Vagina (tissue), 2 donors: ENCODE data around the gene SYCP3. TPM values are rescaled to one million over a fixed set of nuclear protein-coding genes. Genes with fewer than 3 reads are reported as not detected.

Experiments
- DNase-seq, 2 donors: peaks; one replicate each; pipeline ENCODE4 v3.0.0-alpha.2; 2017; ENCODE audit errors: extremely low spot score in 2 of 2
- H3K27ac ChIP-seq: fragments of 200-600 bp; sonication (generic); one replicate; pipeline ENCODE4 v1.5.1; 2019
- H3K27me3 ChIP-seq: fragments of 200-600 bp; sonication (generic); one replicate; pipeline ENCODE4 v1.5.1; 2019
- H3K36me3 ChIP-seq, 2 donors: fragments of 200-600 bp; sonication (generic); one replicate each; pipeline ENCODE4 v1.5.1; 2017 to 2019
- H3K4me1 ChIP-seq: fragments of 200-600 bp; sonication (generic); one replicate; pipeline ENCODE4 v1.5.1; 2019
- H3K4me3 ChIP-seq, 2 donors: fragments of 200-600 bp; sonication (generic); 1 replicate in 1 of 2; 2 replicates in 1 of 2; pipeline ENCODE4 v1.5.1; 2016 to 2019
- H3K9me3 ChIP-seq: fragments of 200-600 bp; sonication (generic); one replicate; pipeline ENCODE4 v1.5.1; 2019
- CTCF ChIP-seq, 3 experiments: fragments of 450-650 bp in 2 of 3; fragments of 200-600 bp in 1 of 3; sonication (generic) in 1 of 3; IDR thresholded peaks; one replicate each; pipeline ENCODE4 v1.5.1; 2017 to 2019; ENCODE audit warnings: antibody characterized with exemption in 3 of 3, mild to moderate bottlenecking in 2 of 3, moderate library complexity in 2 of 3
- POLR2A ChIP-seq, 2 donors: fragments of 450-650 bp; IDR thresholded peaks; one replicate each; pipeline ENCODE4 v1.6.1; 2017; ENCODE audit warnings: antibody characterized with exemption in 2 of 2, mild to moderate bottlenecking in 2 of 2, moderate library complexity in 2 of 2
- POLR2AphosphoS5 ChIP-seq, 2 donors: sonication (generic); formaldehyde crosslinking; IDR thresholded peaks; one replicate each; pipeline ENCODE4 v1.9.0; 2017; ENCODE audit warnings: antibody characterized with exemption in 2 of 2, mild to moderate bottlenecking in 2 of 2, low read depth in 1 of 2; ENCODE audit not compliant: insufficient read depth in 1 of 2
- intact Hi-C: fragments of 100-400 bp; cut with DNase I; formaldehyde crosslinking; loops from one replicate; pipeline ENCODE4 v1.15.1; 2023
- total RNA-seq: library from RNA; depleted of rRNA; stranded (reverse); fragments of >200 nt; gene quantifications from one replicate; pipeline ENCODE4 v1.2.3, GENCODE V29; 2016

Gene SYCP3
- total RNA-seq, 1 donor from 2014 or later, result not detected

GRCh38 chr12:101710288-101710687, 29.0 kb downstream of the SYCP3 start:
- intact Hi-C loops, result no loop called here
- no peak overlapping the region for H3K4me3 ChIP-seq
- no peak for DNase-seq
- no peaks in the 10 kb centered on the region for H3K27me3 ChIP-seq
- TF ChIP-seq CTCF (IDR thresholded peaks at IDR 0.05), result no peak
- no peak for TF ChIP-seq POLR2AphosphoS5 (IDR thresholded peaks at IDR 0.05; ENCODE audit: insufficient read depth in 1 of 2, low read depth in 1 of 2)
- TF ChIP-seq POLR2A (IDR thresholded peaks at IDR 0.05), result no peak
- H3K9me3 ChIP-seq, result no peaks in the 10 kb centered on the region
- H3K27ac ChIP-seq, result no peak overlapping the region
- H3K4me1 ChIP-seq, result peaks cover 38% of the 10 kb centered on the region
- no peaks in the 10 kb centered on the region for H3K36me3 ChIP-seq

GRCh38 chr12:101707131-101707782, 32.0 kb downstream of the SYCP3 start:
- no peaks in the 10 kb centered on the region for H3K27me3 ChIP-seq
- no peak for DNase-seq
- intact Hi-C loops, result no loop called here
- no peaks in the 10 kb centered on the region for H3K36me3 ChIP-seq
- TF ChIP-seq POLR2A (IDR thresholded peaks at IDR 0.05) (no peak), CTCF (IDR thresholded peaks at IDR 0.05) (no peak), POLR2AphosphoS5 (IDR thresholded peaks at IDR 0.05; ENCODE audit: insufficient read depth in 1 of 2, low read depth in 1 of 2) (no peak)
- H3K9me3 ChIP-seq, result no peaks in the 10 kb centered on the region
- no peak overlapping the region for H3K4me3 ChIP-seq
- no peak overlapping the region for H3K27ac ChIP-seq
- H3K4me1 ChIP-seq, result peaks cover 31% of the 10 kb centered on the region

- peaks cover 35% of the 10 kb centered on the region for H3K4me1 ChIP-seq
- no peak overlapping the region for H3K4me3 ChIP-seq
- no peaks in the 10 kb centered on the region for H3K27me3 ChIP-seq
- H3K9me3 ChIP-seq, result no peaks in the 10 kb centered on the region
- intact Hi-C loops, result no loop called here
- TF ChIP-seq POLR2A (IDR thresholded peaks at IDR 0.05) (no peak), POLR2AphosphoS5 (IDR thresholded peaks at IDR 0.05; ENCODE audit: insufficient read depth in 1 of 2, low read depth in 1 of 2) (no peak), CTCF (IDR thresholded peaks at IDR 0.05) (no peak)
- DNase-seq, result no peak
- no peak overlapping the region for H3K27ac ChIP-seq
- no peaks in the 10 kb centered on the region for H3K36me3 ChIP-seq
Observed at GRCh38 chr12:101706403-101706802, 32.9 kb downstream of the SYCP3 start.

- Histone ChIP-seq H3K4me1 (peaks cover 54% of the 10 kb centered on the region), H3K36me3 (no peaks in the 10 kb centered on the region), H3K9me3 (no peaks in the 10 kb centered on the region), H3K27me3 (no peaks in the 10 kb centered on the region), H3K27ac (no peak overlapping the region), H3K4me3 (no peak overlapping the region)
- no peak for DNase-seq
- intact Hi-C loops, result no loop called here
- TF ChIP-seq POLR2AphosphoS5 (IDR thresholded peaks at IDR 0.05; ENCODE audit: insufficient read depth in 1 of 2, low read depth in 1 of 2), result no peak
- no peak for TF ChIP-seq POLR2A (IDR thresholded peaks at IDR 0.05)
- no peak for TF ChIP-seq CTCF (IDR thresholded peaks at IDR 0.05)
Observed at GRCh38 chr12:101703487-101703886, 35.8 kb downstream of the SYCP3 start.

- Histone ChIP-seq H3K36me3 (no peaks in the 10 kb centered on the region), H3K4me3 (no peak overlapping the region), H3K27ac (no peak overlapping the region), H3K4me1 (peaks cover 72% of the 10 kb centered on the region), H3K9me3 (no peaks in the 10 kb centered on the region), H3K27me3 (no peaks in the 10 kb centered on the region)
- no peak for DNase-seq
- TF ChIP-seq CTCF (IDR thresholded peaks at IDR 0.05), result no peak
- no peak for TF ChIP-seq POLR2AphosphoS5 (IDR thresholded peaks at IDR 0.05; ENCODE audit: insufficient read depth in 1 of 2, low read depth in 1 of 2)
- TF ChIP-seq POLR2A (IDR thresholded peaks at IDR 0.05), result no peak
- intact Hi-C loops, result no loop called here
Observed at GRCh38 chr12:101700299-101700820, 38.9 kb downstream of the SYCP3 start.
